ENCODE results near the gene NHLH1. TPM values are rescaled to one million over a fixed set of nuclear protein-coding genes. Genes with fewer than 3 reads are reported as not detected.

The NHLH1 gene
- total and polyA plus RNA-seq, 2 of the 4 experiments (the other 2 are of a cell fraction): 0.14 TPM; not detected in 1

DNA sequence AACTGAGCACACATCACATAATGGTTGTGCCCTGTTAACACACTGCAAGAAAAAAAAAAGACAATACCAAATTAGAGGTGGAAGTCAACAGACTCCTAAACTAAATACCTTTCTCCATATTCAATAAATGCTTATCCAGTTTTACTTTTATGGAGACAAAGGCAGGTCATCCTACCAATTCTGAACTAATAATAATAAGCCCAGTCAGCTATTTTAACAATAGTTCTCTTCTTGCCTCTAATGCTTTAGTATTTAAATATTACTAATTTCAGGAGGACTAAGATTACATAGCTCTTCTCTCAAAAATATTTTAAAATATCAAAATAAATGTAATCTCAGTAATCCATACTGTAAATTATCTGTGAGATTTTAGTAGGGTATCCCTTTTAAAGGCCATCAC lies 34.4 kb upstream of the NHLH1 start:
- Histone ChIP-seq H3K23ac (ENCODE audit: low read depth, low read length) (no peak overlapping the region), H3K4me1 (ENCODE audit: control insufficient read depth, insufficient read depth, low read length) (no peaks in the 10 kb centered on the region), H3K4me3 (ENCODE audit: insufficient read depth, low read depth, low read length) (no peak overlapping the region), H3K27ac (ENCODE audit: insufficient read depth, low read length) (no peak overlapping the region), H3K9me3 (ENCODE audit: control insufficient read depth, insufficient read depth, low read length) (no peaks in the 10 kb centered on the region), H3K9ac (ENCODE audit: low read depth, low read length) (no peak overlapping the region), H3K4ac (ENCODE audit: low read depth, low read length) (no peak overlapping the region), H3K4me2 (ENCODE audit: low read depth, low read length) (no peak overlapping the region), H3K18ac (ENCODE audit: low read depth, low read length) (no peak overlapping the region), H3K27me3 (ENCODE audit: control insufficient read depth, insufficient read depth, low read length) (no peaks in the 10 kb centered on the region), H2BK5ac (ENCODE audit: low read depth, low read length, poor library complexity, severe bottlenecking) (no peak overlapping the region), H3K36me3 (ENCODE audit: control insufficient read depth, insufficient read depth, low read length) (peaks cover 53% of the 10 kb centered on the region), H2BK120ac (ENCODE audit: low read depth, low read length) (no peak overlapping the region), H2AFZ (replicated peaks; ENCODE audit: low read length, poor library complexity) (no peak overlapping the region), H4K91ac (ENCODE audit: insufficient read depth, low read depth, low read length) (no peak overlapping the region), H3K14ac (replicated peaks; ENCODE audit: low read depth, low read length) (no peak overlapping the region), H2AK9ac (replicated peaks; ENCODE audit: low read depth, low read length, poor library complexity) (no peak overlapping the region), H2AK5ac (ENCODE audit: low read depth, low read length) (no peak overlapping the region), H2BK15ac (ENCODE audit: low read depth, low read length) (no peak overlapping the region), H3K9me1 (ENCODE audit: insufficient read depth, low read length) (no peaks in the 10 kb centered on the region), H4K20me1 (ENCODE audit: insufficient read depth, low read length) (peaks cover 40% of the 10 kb centered on the region), H4K5ac (ENCODE audit: low read depth, low read length) (no peak overlapping the region), H3K79me1 (ENCODE audit: low read depth in 1 of 2, low read length in 2 of 2) (peaks cover 10 to 40% of the 10 kb centered on the region in 2 experiments), H4K8ac (ENCODE audit: low read depth in 2 of 2, low read length in 2 of 2) (no peak overlapping the region), H2BK20ac (ENCODE audit: low read depth, low read length) (no peak overlapping the region), H3K56ac (ENCODE audit: extremely low read depth, insufficient read depth, low read length) (no peak overlapping the region)
- ATAC-seq (ENCODE audit: low read depth) (no peak), DNase-seq (no peak)
- no TSS peak for BruUV-seq (replicated peaks)
- POLR2A ChIA-PET (ENCODE audit: unreplicated experiment): no interaction called here
- dilution Hi-C loops (cut with HindIII; ENCODE audit: low sequenced_read_pairs, unreplicated experiment) (no loop called here), in situ Hi-C loops (cut with MboI; ENCODE audit: low sequenced_read_pairs) (loop anchor here (5.0 kb wide), 1 partner anchor 35 kb away; no protein-coding TSS in a partner anchor), intact Hi-C loops (cut with micrococcal nuclease) (loop anchor here (5.0 kb wide), 1 partner anchor 35 kb away; no protein-coding TSS in a partner anchor)
- CTCF ChIA-PET: no interaction called here
- peak; percentile 90 for TF ChIP-seq MAFK (IDR thresholded peaks at IDR 0.05; ENCODE audit: low read depth, low read length)
- TF ChIP-seq, protein P1, sequence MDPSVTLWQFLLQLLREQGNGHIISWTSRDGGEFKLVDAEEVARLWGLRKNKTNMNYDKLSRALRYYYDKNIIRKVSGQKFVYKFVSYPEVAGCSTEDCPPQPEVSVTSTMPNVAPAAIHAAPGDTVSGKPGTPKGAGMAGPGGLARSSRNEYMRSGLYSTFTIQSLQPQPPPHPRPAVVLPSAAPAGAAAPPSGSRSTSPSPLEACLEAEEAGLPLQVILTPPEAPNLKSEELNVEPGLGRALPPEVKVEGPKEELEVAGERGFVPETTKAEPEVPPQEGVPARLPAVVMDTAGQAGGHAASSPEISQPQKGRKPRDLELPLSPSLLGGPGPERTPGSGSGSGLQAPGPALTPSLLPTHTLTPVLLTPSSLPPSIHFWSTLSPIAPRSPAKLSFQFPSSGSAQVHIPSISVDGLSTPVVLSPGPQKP (IDR thresholded peaks at IDR 0.05; ENCODE audit: borderline replicate concordance, low read depth, low read length): no peak
